ENCODE measurements around the gene SUMF2. TPM values are rescaled to one million over a fixed set of nuclear protein-coding genes. Genes with fewer than 3 reads are reported as not detected.

The SUMF2 gene
- total RNA-seq (2022; extraction: Qiagen RNA extraction): 110 to 136 TPM (median 111 TPM) in 5 replicates

DNA sequence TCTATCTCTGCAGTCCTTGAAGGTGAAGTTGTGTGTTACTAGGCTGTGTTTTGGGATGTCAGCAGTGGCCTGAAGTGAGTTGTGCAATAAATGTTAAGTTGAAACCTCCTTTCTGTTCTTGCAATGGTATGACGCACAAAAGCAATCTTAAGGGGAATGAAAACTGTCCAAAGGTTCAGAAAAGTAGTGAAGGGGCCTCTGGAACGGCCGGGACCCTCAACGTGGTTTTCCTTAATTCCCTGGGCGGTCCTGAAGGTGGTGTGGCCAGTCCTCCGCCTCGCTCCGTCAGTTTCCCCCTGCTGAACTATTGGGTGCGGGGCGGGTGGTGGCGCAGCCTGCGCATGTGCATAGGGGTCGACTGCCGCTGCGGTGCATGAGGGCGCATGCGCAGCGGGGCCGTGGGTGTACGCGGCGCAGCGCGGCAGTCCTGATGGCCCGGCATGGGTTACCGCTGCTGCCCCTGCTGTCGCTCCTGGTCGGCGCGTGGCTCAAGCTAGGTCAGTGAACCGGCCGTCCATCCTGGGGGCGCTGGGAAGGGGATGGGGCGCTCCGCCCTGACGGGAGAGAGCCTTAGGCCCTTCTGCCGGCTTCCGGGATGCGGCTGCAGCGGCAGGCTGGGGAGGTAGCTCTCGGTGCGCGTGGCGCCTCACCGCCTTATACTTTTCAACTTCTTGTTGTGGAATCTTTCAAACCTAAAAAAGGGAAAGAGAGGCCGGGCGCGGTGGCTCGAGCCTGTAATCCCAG lies at the start of gene SUMF2:
SUMF2 (plus strand) TSS at position 405 of the 744 bp plus-strand sequence; CDS start at position 431, 26 bp downstream.

GRCh38 chr7:56051339-56052191 lies 12.5 kb upstream of the SUMF2 start, which contains the start of the genes CCT6A and PSPH:
TSS of gene CCT6A (plus strand) at chr7:56051765. CDS start at chr7:56051849, 84 bp downstream.
TSS of gene PSPH (minus strand) at chr7:56051444. CDS start at chr7:56021212, 30,232 bp downstream.

DNA sequence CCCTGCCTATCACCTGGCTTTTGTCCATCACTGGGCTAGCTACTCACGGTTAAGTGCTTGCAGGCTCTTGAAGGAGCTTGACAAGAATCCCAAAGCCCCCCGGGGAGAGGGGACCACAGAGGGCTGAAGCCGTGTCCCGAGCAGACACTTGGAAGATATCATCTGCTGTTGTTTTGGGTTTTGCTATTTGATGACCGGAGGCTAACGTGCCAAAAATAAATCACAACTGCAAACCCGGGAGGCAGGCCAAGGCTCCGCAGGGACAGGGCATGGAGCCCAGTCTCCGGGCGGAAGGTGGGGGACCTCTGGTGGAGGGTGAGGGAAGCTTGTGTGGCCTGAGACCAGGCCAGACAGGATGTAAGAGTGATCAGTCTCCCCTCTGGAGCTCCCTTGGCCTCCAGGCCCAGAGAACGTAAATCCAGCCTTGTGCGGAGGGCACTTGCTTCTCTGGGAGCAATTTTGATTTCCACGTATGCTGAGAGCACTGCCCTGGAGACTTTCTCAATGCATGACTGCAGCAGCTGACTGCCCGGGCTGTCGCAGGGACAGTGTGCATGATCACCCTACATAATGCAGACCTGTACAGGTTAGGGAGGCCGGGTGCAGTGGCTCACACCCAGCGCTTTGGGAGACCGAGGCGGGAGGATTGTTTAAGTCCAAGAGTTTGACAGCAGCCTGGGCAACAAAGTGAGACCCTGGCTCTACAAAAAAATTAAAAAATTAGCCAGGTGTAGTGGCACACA lies 28.9 kb downstream of the SUMF2 start, which contains the start of gene PHKG1:
PHKG1 (minus strand) TSS at position 164 of the 743 bp plus-strand sequence. CDS start 4,011 bp downstream, outside the sequence.

GRCh38 chr7:56106108-56107073 lies 42.3 kb downstream of the SUMF2 start, which contains the start of gene CHCHD2:
TSS of gene CHCHD2 (minus strand) at chr7:56106476. CDS start at chr7:56106413, 63 bp downstream.

DNA sequence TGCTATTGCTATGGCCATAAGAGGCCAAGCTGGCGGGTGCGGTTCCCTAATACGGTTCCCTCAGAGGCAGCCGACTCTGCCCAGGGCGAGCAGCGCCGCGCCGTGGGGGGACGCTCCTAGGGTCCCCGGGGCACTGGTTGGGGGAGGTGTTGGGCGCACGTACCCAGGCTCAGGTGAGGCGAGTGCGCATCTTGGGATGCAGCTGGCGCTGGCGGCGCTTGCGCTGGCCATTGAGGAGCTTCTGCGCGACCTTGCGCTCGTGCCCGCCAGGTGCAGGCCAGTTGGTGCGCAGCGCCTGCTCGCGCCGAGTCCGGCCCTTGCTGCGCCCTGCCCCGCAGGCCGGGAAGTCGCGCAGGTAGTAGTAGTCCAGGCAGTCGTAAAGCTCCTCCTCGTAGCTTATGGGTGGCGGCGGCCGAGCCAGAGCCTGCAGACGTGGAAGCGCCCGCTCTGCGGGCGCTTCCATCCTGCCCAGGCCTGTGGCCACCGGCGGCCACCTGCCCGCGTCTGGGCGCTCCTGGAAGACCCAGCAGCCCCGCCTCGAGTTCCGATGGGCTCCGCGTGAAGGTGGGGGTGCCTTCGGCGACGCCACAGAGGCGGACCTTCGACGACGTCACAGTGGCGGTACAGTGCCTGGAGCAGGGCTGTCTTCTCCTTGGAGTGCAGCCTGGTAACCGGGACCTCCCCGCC lies 51.9 kb downstream of the SUMF2 start, which contains the start of gene NUPR2:
NUPR2 (minus strand) TSS at position 566 of the 687 bp plus-strand sequence; CDS start at position 463, 103 bp downstream.

Other genes starting within 250 kb of the SUMF2 start
- not detected in 5 replicates for gene SEPTIN14, start 201.5 kb upstream of the SUMF2 start, total RNA-seq (2022; extraction: Qiagen RNA extraction)
- gene ZNF713, start 176.8 kb upstream of the SUMF2 start, total RNA-seq (2022; extraction: Qiagen RNA extraction): 0.56 to 1.1 TPM (median 0.70 TPM) in 5 replicates
- 24.8 to 31.1 TPM (median 29.2 TPM) in 5 replicates for gene MRPS17, start 112.4 kb upstream of the SUMF2 start, total RNA-seq (2022; extraction: Qiagen RNA extraction)
- gene NIPSNAP2, start 99.7 kb upstream of the SUMF2 start, total RNA-seq (2022; extraction: Qiagen RNA extraction): 43.7 to 52.1 TPM (median 50.9 TPM) in 5 replicates
- gene PSPH, start 12.8 kb upstream of the SUMF2 start, total RNA-seq (2022; extraction: Qiagen RNA extraction): 21.2 to 30.1 TPM (median 22.7 TPM) in 5 replicates
- gene CCT6A, start 12.5 kb upstream of the SUMF2 start, total RNA-seq (2022; extraction: Qiagen RNA extraction): 258 to 286 TPM (median 278 TPM) in 5 replicates
- gene PHKG1, start 28.7 kb downstream of the SUMF2 start, total RNA-seq (2022; extraction: Qiagen RNA extraction): 0.35 to 0.60 TPM (median 0.48 TPM) in 5 replicates
- gene CHCHD2, start 42.2 kb downstream of the SUMF2 start, total RNA-seq (2022; extraction: Qiagen RNA extraction): 510 to 759 TPM (median 703 TPM) in 5 replicates
- gene NUPR2, start 52.1 kb downstream of the SUMF2 start, total RNA-seq (2022; extraction: Qiagen RNA extraction): not detected in 5 replicates

Measured in A549 treated with Hydrocortisone at 1 μM for 4 hours (cell line).